GM23338 (cell line): Measurements from ENCODE around the gene PPP2R2B.

Experiments
- CREB1 ChIP-seq: fragments of 250-450 bp; sonication (Bioruptor Pico); IDR thresholded peaks from 2 replicates; pipeline ENCODE4 v1.5.0; 2020; ENCODE audit warnings: low read depth, mild to moderate bottlenecking, moderate library complexity
- EZH2 ChIP-seq: fragments of 200-600 bp; sonication (generic); IDR thresholded peaks from one replicate; pipeline ENCODE4 v1.8.0; 2017; ENCODE audit warnings: antibody characterized with exemption, mild to moderate bottlenecking, low read depth; ENCODE audit not compliant: unreplicated experiment
- EZH2phosphoT487 ChIP-seq: fragments of 200-600 bp; sonication (generic); IDR thresholded peaks from one replicate; pipeline ENCODE4 v1.8.1; 2018; ENCODE audit warnings: antibody characterized with exemption; ENCODE audit not compliant: unreplicated experiment
- JUNB ChIP-seq: IDR thresholded peaks from one replicate; pipeline ENCODE4 v1.6.1; 2016; ENCODE audit warnings: antibody characterized with exemption; ENCODE audit not compliant: unreplicated experiment
- NANOG ChIP-seq: IDR thresholded peaks from 2 replicates; pipeline ENCODE4 v1.6.1; 2016; ENCODE audit warnings: antibody characterized with exemption, borderline replicate concordance
- POLR2AphosphoS5 ChIP-seq: IDR thresholded peaks from 2 replicates; pipeline ENCODE4 v1.6.1; 2016; ENCODE audit warnings: antibody characterized with exemption, low read depth
- STAT1 ChIP-seq: IDR thresholded peaks from one replicate; pipeline ENCODE4 v1.6.1; 2016; ENCODE audit warnings: antibody characterized with exemption; ENCODE audit not compliant: unreplicated experiment
- ZNF114 ChIP-seq: fragments of 250-450 bp; sonication (Bioruptor Pico); IDR thresholded peaks from 2 replicates; pipeline ENCODE4 v1.5.0; 2020; ENCODE audit warnings: mild to moderate bottlenecking, moderate library complexity
- ZNF331 ChIP-seq: fragments of 250-450 bp; sonication (Bioruptor Pico); IDR thresholded peaks from 2 replicates; pipeline ENCODE4 v1.5.0; 2020; ENCODE audit warnings: low read depth, mild to moderate bottlenecking, moderate library complexity
- TF ChIP-seq, protein P1 (sequence below), 2 experiments: fragments of 200-600 bp in 1 of 2; sonication (generic) in 1 of 2; conservative IDR thresholded peaks; 2 replicates each; pipeline versions ENCODE4 v1.5.1 to v1.6.1; 2016 to 2017; ENCODE audit warnings: antibody characterized with exemption in 2 of 2, low read depth in 2 of 2, mild to moderate bottlenecking in 2 of 2, moderate library complexity in 1 of 2
- TF ChIP-seq, protein P2 (sequence below): IDR thresholded peaks from 2 replicates; pipeline ENCODE4 v1.6.1; 2016; ENCODE audit warnings: antibody characterized with exemption
- TF ChIP-seq, protein P3 (sequence below): IDR thresholded peaks from one replicate; pipeline ENCODE4 v1.6.1; 2018; ENCODE audit warnings: antibody characterized with exemption; ENCODE audit not compliant: unreplicated experiment

DNA sequence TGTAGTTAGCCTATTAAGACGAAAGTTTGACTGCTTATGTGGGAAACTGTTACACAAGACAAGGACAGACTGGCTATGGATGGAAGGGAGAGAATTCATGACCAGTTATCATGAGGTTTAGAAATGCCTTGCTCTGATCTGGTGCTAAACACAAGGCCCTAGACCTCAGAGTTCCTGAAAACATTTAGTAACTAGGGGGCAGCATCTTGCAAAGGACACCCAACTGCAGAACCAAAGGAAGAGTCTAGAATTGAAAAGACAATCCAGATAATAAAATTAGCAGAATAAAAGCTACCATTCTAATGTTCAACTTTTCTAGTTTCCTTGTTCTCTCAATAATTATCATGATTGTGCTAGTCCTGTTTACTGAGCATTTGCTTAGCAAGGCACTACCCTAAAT lies 232.1 kb downstream of the PPP2R2B start:
- TF ChIP-seq, protein P1, sequence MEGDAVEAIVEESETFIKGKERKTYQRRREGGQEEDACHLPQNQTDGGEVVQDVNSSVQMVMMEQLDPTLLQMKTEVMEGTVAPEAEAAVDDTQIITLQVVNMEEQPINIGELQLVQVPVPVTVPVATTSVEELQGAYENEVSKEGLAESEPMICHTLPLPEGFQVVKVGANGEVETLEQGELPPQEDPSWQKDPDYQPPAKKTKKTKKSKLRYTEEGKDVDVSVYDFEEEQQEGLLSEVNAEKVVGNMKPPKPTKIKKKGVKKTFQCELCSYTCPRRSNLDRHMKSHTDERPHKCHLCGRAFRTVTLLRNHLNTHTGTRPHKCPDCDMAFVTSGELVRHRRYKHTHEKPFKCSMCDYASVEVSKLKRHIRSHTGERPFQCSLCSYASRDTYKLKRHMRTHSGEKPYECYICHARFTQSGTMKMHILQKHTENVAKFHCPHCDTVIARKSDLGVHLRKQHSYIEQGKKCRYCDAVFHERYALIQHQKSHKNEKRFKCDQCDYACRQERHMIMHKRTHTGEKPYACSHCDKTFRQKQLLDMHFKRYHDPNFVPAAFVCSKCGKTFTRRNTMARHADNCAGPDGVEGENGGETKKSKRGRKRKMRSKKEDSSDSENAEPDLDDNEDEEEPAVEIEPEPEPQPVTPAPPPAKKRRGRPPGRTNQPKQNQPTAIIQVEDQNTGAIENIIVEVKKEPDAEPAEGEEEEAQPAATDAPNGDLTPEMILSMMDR (conservative IDR thresholded peaks at IDR 0.05; ENCODE audit: low read depth in 2 of 2), result peak; percentile 41 to 59
- TF ChIP-seq, protein P2, sequence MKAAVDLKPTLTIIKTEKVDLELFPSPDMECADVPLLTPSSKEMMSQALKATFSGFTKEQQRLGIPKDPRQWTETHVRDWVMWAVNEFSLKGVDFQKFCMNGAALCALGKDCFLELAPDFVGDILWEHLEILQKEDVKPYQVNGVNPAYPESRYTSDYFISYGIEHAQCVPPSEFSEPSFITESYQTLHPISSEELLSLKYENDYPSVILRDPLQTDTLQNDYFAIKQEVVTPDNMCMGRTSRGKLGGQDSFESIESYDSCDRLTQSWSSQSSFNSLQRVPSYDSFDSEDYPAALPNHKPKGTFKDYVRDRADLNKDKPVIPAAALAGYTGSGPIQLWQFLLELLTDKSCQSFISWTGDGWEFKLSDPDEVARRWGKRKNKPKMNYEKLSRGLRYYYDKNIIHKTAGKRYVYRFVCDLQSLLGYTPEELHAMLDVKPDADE, result no peak
- TF ChIP-seq EZH2, result no peak
- TF ChIP-seq POLR2AphosphoS5, result no peak
- no peak for TF ChIP-seq ZNF331
- no peak for TF ChIP-seq NANOG
- TF ChIP-seq JUNB, result no peak
- TF ChIP-seq, protein P3, sequence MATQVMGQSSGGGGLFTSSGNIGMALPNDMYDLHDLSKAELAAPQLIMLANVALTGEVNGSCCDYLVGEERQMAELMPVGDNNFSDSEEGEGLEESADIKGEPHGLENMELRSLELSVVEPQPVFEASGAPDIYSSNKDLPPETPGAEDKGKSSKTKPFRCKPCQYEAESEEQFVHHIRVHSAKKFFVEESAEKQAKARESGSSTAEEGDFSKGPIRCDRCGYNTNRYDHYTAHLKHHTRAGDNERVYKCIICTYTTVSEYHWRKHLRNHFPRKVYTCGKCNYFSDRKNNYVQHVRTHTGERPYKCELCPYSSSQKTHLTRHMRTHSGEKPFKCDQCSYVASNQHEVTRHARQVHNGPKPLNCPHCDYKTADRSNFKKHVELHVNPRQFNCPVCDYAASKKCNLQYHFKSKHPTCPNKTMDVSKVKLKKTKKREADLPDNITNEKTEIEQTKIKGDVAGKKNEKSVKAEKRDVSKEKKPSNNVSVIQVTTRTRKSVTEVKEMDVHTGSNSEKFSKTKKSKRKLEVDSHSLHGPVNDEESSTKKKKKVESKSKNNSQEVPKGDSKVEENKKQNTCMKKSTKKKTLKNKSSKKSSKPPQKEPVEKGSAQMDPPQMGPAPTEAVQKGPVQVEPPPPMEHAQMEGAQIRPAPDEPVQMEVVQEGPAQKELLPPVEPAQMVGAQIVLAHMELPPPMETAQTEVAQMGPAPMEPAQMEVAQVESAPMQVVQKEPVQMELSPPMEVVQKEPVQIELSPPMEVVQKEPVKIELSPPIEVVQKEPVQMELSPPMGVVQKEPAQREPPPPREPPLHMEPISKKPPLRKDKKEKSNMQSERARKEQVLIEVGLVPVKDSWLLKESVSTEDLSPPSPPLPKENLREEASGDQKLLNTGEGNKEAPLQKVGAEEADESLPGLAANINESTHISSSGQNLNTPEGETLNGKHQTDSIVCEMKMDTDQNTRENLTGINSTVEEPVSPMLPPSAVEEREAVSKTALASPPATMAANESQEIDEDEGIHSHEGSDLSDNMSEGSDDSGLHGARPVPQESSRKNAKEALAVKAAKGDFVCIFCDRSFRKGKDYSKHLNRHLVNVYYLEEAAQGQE, result no peak
- TF ChIP-seq EZH2phosphoT487, result no peak
- TF ChIP-seq STAT1, result no peak
- TF ChIP-seq CREB1 (CRISPR knock-in tag), result no peak
- TF ChIP-seq ZNF114 (CRISPR knock-in tag), result no peak
